Skin epidermis (tissue), 12 donors: ENCODE results near the gene ALKBH4.

Source experiments
- H3K27ac ChIP-seq, 21 experiments: fragments of 200-600 bp; sonication (generic) in 11 of 21; one replicate each; pipeline ENCODE4 v1.5.0; 2020; ENCODE audit warnings: mild to moderate bottlenecking in 3 of 21, inconsistent platforms in 2 of 21, moderate library complexity in 2 of 21
- H3K4me3 ChIP-seq, 7 experiments: fragments of 200-600 bp; sonication (generic) in 2 of 7; one replicate each; pipeline ENCODE4 v1.5.0; 2020; ENCODE audit warnings: inconsistent platforms in 2 of 7, mild to moderate bottlenecking in 2 of 7, moderate library complexity in 1 of 7

ALKBH4 gene

GRCh38 chr7:102432442-102433218 lies 32.0 kb downstream of the ALKBH4 start:
- peak overlapping the region in 20 of 21 experiments; percentile 61 to 99 (median 87) for H3K27ac ChIP-seq

DNA sequence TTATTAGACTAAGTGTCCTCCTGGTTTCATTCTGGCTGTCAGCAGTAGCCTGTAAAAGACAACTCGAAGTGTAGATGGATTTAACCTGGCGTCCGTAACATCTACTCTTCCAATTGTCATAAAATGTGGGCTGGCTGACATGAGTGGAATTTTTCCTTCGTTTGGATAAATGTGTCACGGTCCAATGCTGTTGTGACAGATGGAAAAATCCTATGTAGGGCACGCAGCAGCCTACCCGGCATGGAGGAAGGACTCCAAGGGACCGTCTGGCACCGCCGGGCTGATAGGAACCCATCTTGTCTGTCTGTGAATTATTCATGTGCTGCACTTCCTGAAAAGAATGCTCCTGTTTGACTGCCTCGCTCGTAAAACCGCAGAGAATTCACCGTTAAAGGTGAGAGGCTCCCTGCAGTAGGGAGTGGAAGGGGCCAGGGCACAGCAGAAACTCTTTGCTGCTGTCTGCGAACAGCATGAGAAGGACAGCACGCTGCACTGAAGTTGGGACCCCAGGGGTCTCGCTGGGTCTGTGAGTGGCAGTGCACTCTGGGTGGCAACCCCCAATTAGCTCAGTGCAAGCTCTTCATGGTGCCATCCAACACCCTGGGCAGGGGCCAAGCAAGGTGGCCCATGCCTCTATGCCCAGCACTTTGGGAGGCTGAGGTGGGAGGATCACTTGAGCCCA lies 32.9 kb downstream of the ALKBH4 start:
- H3K27ac ChIP-seq = peak overlapping the region in 19 of 21 experiments; percentile 9 to 99 (median 77)
- no peak overlapping the region for H3K4me3 ChIP-seq

More at GRCh38 chr7:102432442-102433218, 32.0 kb downstream of the ALKBH4 start:
- peak overlapping the region; percentile 80 to 91 (median 82) for H3K4me3 ChIP-seq

GRCh38 chr7:102429141-102429899 lies 35.3 kb downstream of the ALKBH4 start:
- peak overlapping the region in 11 of 21 experiments; percentile 5 to 99 (median 29) for H3K27ac ChIP-seq

DNA sequence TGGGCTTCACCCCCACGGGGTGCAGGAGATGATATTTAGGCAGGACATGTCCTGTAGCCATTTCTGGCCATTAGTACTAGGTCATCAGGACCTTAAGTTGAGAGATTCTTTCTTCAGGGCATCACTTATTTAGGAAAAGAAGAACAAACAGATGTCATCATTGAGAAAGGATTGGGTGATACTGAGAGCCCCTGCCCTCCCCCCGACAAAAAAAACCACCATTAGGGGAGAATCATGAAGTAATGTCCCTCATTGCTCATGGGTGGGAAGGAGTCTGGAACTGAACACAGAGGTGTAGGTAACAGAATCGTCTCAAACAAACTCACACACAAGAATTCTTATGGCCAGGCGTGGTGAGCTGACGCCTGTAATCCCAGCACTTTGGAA lies 37.7 kb downstream of the ALKBH4 start:
- H3K27ac ChIP-seq = peak overlapping the region in 19 of 21 experiments; percentile 34 to 99 (median 83)
- peak overlapping the region in 1 of 7 experiments; percentile 12 for H3K4me3 ChIP-seq

More at GRCh38 chr7:102429141-102429899, 35.3 kb downstream of the ALKBH4 start:
- H3K4me3 ChIP-seq = no peak overlapping the region

GRCh38 chr7:102426268-102427018 lies 38.2 kb downstream of the ALKBH4 start:
- Histone ChIP-seq H3K4me3 (peak overlapping the region in 1 of 7 experiments; percentile 12), H3K27ac (peak overlapping the region in 20 of 21 experiments; percentile 41 to 99 (median 82))

- H3K27ac ChIP-seq = peak overlapping the region in 20 of 21 experiments; percentile 41 to 99 (median 82)
Observed at GRCh38 chr7:102425639-102426267, 38.9 kb downstream of the ALKBH4 start.

DNA sequence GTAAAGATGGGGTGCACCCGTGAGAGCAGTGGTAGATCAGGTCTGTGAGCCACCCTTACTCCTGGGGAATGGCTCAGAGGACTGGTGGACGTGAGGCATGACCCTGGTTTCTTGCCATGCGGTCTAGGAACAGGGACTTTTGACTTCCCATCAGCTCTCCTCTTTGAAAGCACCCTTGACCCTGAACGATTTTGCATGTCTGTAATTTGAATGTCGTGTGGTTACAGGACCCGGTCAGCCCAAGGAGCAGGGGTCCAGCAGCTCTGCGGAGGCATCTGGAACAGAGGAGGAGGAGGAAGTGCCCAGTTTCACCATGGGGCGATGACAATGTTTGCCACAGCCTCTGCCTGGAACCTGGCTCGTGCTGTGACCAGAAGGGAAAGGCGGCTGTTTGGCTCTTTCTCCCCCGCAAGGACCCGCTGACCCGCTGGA lies 39.9 kb downstream of the ALKBH4 start:
- Histone ChIP-seq H3K27ac (peak overlapping the region in 8 of 21 experiments; percentile 76 to 99 (median 86)), H3K4me3 (no peak overlapping the region)

More at GRCh38 chr7:102425639-102426267, 38.9 kb downstream of the ALKBH4 start:
- H3K4me3 ChIP-seq = no peak overlapping the region

DNA sequence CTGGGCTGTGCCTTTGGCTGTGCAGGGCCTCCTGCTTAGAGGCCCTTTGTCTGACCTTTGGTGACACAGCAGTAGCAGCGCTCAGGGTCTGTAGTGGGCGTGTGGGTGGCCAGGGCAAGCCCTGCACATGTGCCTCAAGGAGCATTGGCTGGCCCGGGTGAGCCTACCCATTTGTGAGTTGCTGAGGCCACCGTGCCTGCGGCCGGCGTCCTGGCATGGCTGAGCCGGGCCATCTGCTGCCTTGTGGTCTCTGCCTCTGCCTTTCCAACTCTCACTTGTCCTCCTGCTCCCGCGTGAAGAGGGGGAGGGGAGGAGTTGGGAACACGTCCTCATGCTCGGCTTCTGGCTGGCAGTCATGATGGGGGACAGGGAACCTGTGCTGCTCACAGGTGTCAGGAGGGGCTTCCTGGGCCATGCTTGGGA lies 40.5 kb downstream of the ALKBH4 start:
- peak overlapping the region in 3 of 21 experiments; percentile 83 to 99 (median 94) for H3K27ac ChIP-seq
- no peak overlapping the region for H3K4me3 ChIP-seq

DNA sequence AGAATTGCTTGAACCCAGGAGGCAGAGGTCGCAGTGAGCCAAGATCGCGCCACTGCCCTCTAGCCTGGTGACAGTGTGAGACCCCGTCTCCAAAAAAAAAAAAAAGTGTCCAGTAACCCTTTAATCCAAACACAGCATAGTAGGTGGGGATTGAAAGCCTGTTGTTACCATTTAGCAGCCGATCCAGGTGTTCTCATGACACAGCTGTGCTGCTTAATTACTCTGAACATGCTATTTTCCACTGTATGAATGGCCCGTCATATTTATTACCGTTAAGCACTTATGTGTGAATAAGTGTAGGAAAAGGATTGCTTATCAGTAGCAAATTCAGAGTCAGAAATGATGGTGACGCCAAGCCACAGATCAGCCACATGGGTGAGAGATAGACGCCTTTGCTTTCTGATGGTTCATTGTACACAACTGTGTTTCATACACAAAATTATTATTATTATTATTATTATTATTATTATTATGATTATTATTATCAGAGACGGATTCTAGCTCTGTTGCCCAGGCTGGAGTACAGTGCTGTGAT lies 42.9 kb downstream of the ALKBH4 start:
- H3K27ac ChIP-seq = peak overlapping the region in 1 of 21 experiments; percentile 67
- no peak overlapping the region for H3K4me3 ChIP-seq

DNA sequence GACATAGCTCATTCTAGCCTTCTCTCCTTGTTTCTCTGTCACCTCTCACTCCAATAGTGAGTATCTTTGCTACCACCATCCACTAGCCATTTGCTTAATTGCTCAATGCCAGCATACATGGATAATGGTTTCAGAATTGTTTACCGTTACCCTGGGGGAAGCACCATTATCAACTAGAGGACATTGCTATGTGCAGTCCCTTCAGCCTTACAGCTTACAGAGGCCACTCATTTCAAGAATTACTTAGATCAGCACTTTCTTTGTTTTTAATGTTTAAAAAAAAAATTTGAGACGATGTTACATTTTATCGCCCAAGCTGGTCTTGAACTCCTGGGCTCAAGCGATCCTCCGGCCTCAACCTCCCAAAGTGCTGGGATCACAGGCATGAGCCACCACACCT lies 46.1 kb downstream of the ALKBH4 start:
- no peak overlapping the region for H3K4me3 ChIP-seq
- H3K27ac ChIP-seq = peak overlapping the region in 1 of 21 experiments; percentile 63

GRCh38 chr7:102417105-102417504 lies 47.6 kb downstream of the ALKBH4 start:
- H3K27ac ChIP-seq = peak overlapping the region in 3 of 21 experiments; percentile 2 to 30 (median 13)
- H3K4me3 ChIP-seq = no peak overlapping the region

DNA sequence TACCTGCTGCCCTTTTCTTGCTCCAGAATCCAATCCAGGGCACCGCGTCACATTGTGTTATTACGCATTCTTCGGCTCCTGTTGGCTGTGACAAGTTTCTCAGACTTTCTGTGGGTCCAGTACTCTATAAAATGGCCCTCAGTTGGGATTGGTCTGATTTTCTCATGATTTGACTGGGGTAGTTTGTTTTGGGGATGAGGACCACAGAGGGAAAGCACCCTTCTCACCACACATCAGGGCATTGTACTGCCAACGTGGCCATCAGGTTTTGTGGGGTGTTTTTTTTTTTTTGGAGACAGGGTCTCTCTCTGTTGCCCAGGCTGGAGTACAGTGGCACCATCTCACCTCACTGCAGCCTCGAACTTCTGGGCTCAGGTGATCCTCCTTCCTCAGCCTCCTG lies 48.3 kb downstream of the ALKBH4 start:
- peak overlapping the region in 10 of 21 experiments; percentile 49 to 88 (median 66) for H3K27ac ChIP-seq

DNA sequence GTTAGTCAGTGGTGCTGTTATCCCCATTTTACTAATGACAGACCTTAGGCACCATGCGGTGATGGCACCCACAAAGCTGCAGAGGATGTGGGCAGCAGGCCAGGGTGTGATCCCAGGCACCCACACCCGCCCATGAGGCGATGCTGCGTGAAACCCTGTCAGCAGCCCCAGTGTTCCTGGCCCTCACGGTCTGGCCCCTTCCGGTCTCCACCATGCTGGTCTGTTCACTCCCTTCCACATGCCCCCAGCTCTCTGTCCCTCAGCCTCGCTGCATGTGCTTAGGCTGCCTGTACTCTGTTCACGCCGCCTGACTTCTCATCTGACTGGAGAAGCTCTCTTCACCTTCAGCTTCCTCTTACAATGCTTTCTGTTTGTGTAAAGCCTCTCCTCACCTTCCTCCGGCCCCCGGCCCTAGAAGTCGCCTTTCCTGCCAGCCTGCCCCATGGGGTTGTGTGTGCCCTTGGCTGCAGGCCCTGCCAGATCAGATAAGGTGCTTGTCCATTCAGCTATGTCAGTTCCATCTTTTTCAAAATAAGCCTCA lies 48.9 kb downstream of the ALKBH4 start:
- no peak overlapping the region for H3K4me3 ChIP-seq
- H3K27ac ChIP-seq = peak overlapping the region in 13 of 21 experiments; percentile 46 to 88 (median 62)

More for the DNA sequence above, 48.3 kb downstream of the ALKBH4 start:
- H3K4me3 ChIP-seq = no peak overlapping the region

DNA sequence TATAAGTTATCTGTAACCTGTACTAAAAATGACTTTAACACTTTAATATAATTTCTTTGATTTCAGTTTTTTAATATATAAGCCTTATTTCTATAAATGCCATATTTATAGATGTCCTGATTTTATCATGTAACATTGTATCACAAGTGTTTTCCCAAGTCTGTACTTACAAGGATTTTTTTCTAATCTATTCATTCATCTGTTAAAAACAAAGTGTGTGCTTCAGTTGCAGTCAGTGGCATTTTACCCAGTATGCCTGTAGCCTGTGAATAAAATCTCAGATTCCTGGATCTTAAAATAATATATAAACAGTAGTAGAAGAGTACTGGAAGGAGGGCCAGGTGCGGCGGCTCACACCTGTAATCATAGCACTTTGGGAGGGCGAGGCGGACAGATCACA lies 51.1 kb downstream of the ALKBH4 start:
- no peak overlapping the region for H3K27ac ChIP-seq
- H3K4me3 ChIP-seq = no peak overlapping the region

DNA sequence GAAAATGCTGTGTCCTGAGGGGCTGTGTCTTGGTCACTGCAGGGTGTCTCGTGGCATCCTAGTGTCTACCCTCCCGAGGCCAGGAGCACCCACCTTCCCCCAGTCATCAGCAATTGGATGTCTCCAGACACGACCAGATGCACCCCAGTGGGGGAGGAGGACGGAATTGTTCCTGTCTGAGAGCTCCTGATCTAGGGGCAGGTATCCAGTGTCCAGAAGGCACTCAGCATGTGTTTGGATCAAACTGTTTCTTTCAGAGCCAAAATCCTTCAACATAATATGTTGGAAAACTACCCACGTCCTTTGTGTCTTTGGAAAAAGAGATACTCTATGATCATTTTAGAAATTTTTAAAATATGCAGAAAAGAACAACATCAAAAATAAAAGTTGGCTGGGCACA lies 51.6 kb downstream of the ALKBH4 start:
- no peak overlapping the region for H3K27ac ChIP-seq
- H3K4me3 ChIP-seq = no peak overlapping the region

GRCh38 chr7:102412548-102412947 lies 52.1 kb downstream of the ALKBH4 start:
- no peak overlapping the region for H3K27ac ChIP-seq

DNA sequence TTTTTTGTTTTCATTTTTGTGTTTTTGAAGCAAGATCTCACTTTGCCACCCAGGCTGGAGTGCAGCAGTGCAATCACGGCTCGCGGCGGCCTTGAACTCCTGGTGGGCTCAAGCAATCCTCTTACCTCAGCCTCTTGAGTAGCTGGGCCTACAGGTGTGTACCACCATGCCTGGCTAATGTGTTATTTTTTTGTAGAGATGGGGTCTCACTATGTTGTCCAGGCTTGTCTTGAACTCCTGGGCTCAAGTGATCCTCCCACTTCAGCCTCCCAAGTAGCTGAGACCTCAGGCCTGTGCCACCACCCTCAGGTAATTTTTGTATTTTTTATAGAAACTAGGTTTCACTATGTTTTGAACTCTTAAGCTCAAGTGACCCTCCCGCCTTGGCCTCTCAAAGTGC lies 53.7 kb downstream of the ALKBH4 start:
- Histone ChIP-seq H3K27ac (no peak overlapping the region), H3K4me3 (no peak overlapping the region)

More at GRCh38 chr7:102412548-102412947, 52.1 kb downstream of the ALKBH4 start:
- H3K4me3 ChIP-seq = no peak overlapping the region

- H3K27ac ChIP-seq = no peak overlapping the region
- H3K4me3 ChIP-seq = no peak overlapping the region
Observed at GRCh38 chr7:102410123-102410522, 54.5 kb downstream of the ALKBH4 start.
